HL-60 (cell line): ENCODE data around the gene CAVIN3.
"Not testable (repeated sequence)": the region's sequence is repeated elsewhere in the genome, so short reads cannot be mapped to it uniquely, and the experiment has no call there.

ENCODE experiments used
- DNase-seq, 2 experiments: peaks; one replicate each; pipeline ENCODE4 v3.0.0-alpha.2; 2010 to 2020; ENCODE audit warnings: low read depth in 1 of 2, low spot score in 1 of 2
- H3K27ac ChIP-seq: fragments of 250-450 bp; sonication (Bioruptor Pico); replicated peaks from 2 replicates; pipeline ENCODE4 v1.5.1; 2020; ENCODE audit warnings: mild to moderate bottlenecking, moderate library complexity
- H3K27me3 ChIP-seq: fragments of 250-450 bp; sonication (Bioruptor Pico); 2 replicates; pipeline ENCODE4 v1.5.1; 2021; ENCODE audit warnings: mild to moderate bottlenecking, moderate library complexity; ENCODE audit not compliant: insufficient read depth, poor library complexity, severe bottlenecking
- H3K4me3 ChIP-seq: replicated peaks from 2 replicates; pipeline ENCODE4 v1.5.1; 2011; ENCODE audit warnings: mild to moderate bottlenecking, control low read depth, low read length; ENCODE audit not compliant: insufficient read depth
- CTCF ChIP-seq: IDR thresholded peaks from one replicate; pipeline ENCODE4 v1.5.1; 2011; ENCODE audit warnings: low read length, control low read depth, inconsistent platforms; ENCODE audit not compliant: insufficient read depth
- GABPA ChIP-seq: IDR thresholded peaks from 2 replicates; pipeline ENCODE4 v1.6.1; 2012; ENCODE audit warnings: low read depth
- POLR2AphosphoS5 ChIP-seq: IDR thresholded peaks from 2 replicates; pipeline ENCODE4 v1.6.1; 2012; ENCODE audit warnings: low read depth
- REST ChIP-seq: IDR thresholded peaks from 2 replicates; pipeline ENCODE4 v1.6.1; 2012; ENCODE audit warnings: low read depth; ENCODE audit not compliant: insufficient replicate concordance
- SPI1 ChIP-seq: IDR thresholded peaks from 2 replicates; pipeline ENCODE4 v1.6.1; 2012; ENCODE audit warnings: low read depth, mild to moderate bottlenecking, borderline replicate concordance

The CAVIN3 gene

GRCh38 chr11:6283453-6284023 lies 36.8 kb downstream of the CAVIN3 start:
- no peaks in the 10 kb centered on the region for H3K27me3 ChIP-seq
- DNase-seq, result no peak
- no peak overlapping the region for H3K27ac ChIP-seq
- H3K4me3 ChIP-seq, result no peak overlapping the region
- no peak for TF ChIP-seq SPI1
- TF ChIP-seq REST, result no peak
- no peak for TF ChIP-seq CTCF
- TF ChIP-seq POLR2AphosphoS5, result no peak
- no peak for TF ChIP-seq GABPA

GRCh38 chr11:6280809-6281208 lies 39.5 kb downstream of the CAVIN3 start:
- not testable (repeated sequence) for H3K27me3 ChIP-seq, H3K4me3 ChIP-seq, DNase-seq, H3K27ac ChIP-seq

GRCh38 chr11:6273188-6273587 lies 47.1 kb downstream of the CAVIN3 start:
- DNase-seq, result no peak
- Histone ChIP-seq H3K27me3 (no peaks in the 10 kb centered on the region), H3K4me3 (no peak overlapping the region), H3K27ac (no peak overlapping the region)
- TF ChIP-seq POLR2AphosphoS5 (no peak), REST (no peak), GABPA (no peak), SPI1 (no peak), CTCF (no peak)

GRCh38 chr11:6271598-6271997 lies 48.7 kb downstream of the CAVIN3 start:
- no peak for DNase-seq
- H3K4me3 ChIP-seq, result no peak overlapping the region
- H3K27ac ChIP-seq, result no peak overlapping the region
- TF ChIP-seq POLR2AphosphoS5 (no peak), SPI1 (no peak), CTCF (no peak), REST (no peak), GABPA (no peak)
- no peaks in the 10 kb centered on the region for H3K27me3 ChIP-seq
